ENCODE results near the gene DLX6. TPM values are rescaled to one million over a fixed set of nuclear protein-coding genes. Genes with fewer than 3 reads are reported as not detected.

DLX6 gene
- total and polyA plus RNA-seq, 7 donors: 0.09 to 0.16 (median 0.14) TPM; not detected in 4

GRCh38 chr7:96993980-96994379, 11.4 kb upstream of the DLX6 start:
- intact Hi-C loops (cut with DNase I): no loop called here
- no peak for DNase-seq
- TF ChIP-seq POLR2AphosphoS5 (IDR thresholded peaks at IDR 0.05): no peak
- no peak for TF ChIP-seq EP300 (IDR thresholded peaks at IDR 0.05)
- no peak for TF ChIP-seq POLR2A (IDR thresholded peaks at IDR 0.05)
- TF ChIP-seq CTCF (IDR thresholded peaks at IDR 0.05): no peak
- Histone ChIP-seq H3K4me3 (no peak overlapping the region), H3K27ac (no peak overlapping the region), H3K27me3 (peaks cover 53 to 100% (median 94%) of the 10 kb centered on the region in 3 donors), H3K36me3 (no peaks in the 10 kb centered on the region), H3K4me1 (peaks cover 0 to 22% (median 19%) of the 10 kb centered on the region in 4 donors), H3K9me3 (peaks cover 0 to 3% (median 0%) of the 10 kb centered on the region in 4 donors)
- 25 to 43% methylated on average over 1 of the region's 1 CpG for WGBS, 2 donors

- Histone ChIP-seq H3K9me3 (peaks cover 0 to 3% (median 0%) of the 10 kb centered on the region in 4 donors), H3K27me3 (peaks cover 55 to 100% (median 94%) of the 10 kb centered on the region in 3 donors), H3K27ac (no peak overlapping the region), H3K4me1 (peaks cover 0 to 22% (median 19%) of the 10 kb centered on the region in 4 donors), H3K36me3 (no peaks in the 10 kb centered on the region), H3K4me3 (no peak overlapping the region)
- no peak for TF ChIP-seq CTCF (IDR thresholded peaks at IDR 0.05)
- TF ChIP-seq POLR2AphosphoS5 (IDR thresholded peaks at IDR 0.05): no peak
- TF ChIP-seq POLR2A (IDR thresholded peaks at IDR 0.05): no peak
- TF ChIP-seq EP300 (IDR thresholded peaks at IDR 0.05): no peak
- 7 to 9% methylated on average over 6 of the region's 6 CpGs for WGBS, 2 donors
- no peak for DNase-seq
- intact Hi-C loops (cut with DNase I): no loop called here
Measured at GRCh38 chr7:96995406-96996110, 9.8 kb upstream of the DLX6 start.

- peaks cover 0 to 22% (median 19%) of the 10 kb centered on the region in 4 donors for H3K4me1 ChIP-seq
- no peaks in the 10 kb centered on the region for H3K36me3 ChIP-seq
- no peak overlapping the region for H3K27ac ChIP-seq
- DNase-seq: no peak
- H3K9me3 ChIP-seq: peaks cover 0 to 3% (median 0%) of the 10 kb centered on the region in 4 donors
- 4 to 7% methylated on average over 32 of the region's 32 CpGs for WGBS, 2 donors
- TF ChIP-seq POLR2AphosphoS5 (IDR thresholded peaks at IDR 0.05) (no peak), EP300 (IDR thresholded peaks at IDR 0.05) (no peak), POLR2A (IDR thresholded peaks at IDR 0.05) (no peak), CTCF (IDR thresholded peaks at IDR 0.05) (no peak)
- H3K27me3 ChIP-seq: peaks cover 53 to 100% (median 94%) of the 10 kb centered on the region in 3 donors
- no peak overlapping the region for H3K4me3 ChIP-seq
- intact Hi-C loops (cut with DNase I): no loop called here
Measured at GRCh38 chr7:96996111-96996957, 9.0 kb upstream of the DLX6 start.

- Histone ChIP-seq H3K36me3 (no peaks in the 10 kb centered on the region), H3K4me1 (peaks cover 0 to 22% (median 19%) of the 10 kb centered on the region in 4 donors), H3K4me3 (no peak overlapping the region), H3K27ac (no peak overlapping the region), H3K9me3 (peaks cover 0 to 3% (median 0%) of the 10 kb centered on the region in 4 donors), H3K27me3 (peaks cover 55 to 100% (median 95%) of the 10 kb centered on the region in 3 donors)
- no peak for TF ChIP-seq CTCF (IDR thresholded peaks at IDR 0.05)
- TF ChIP-seq POLR2AphosphoS5 (IDR thresholded peaks at IDR 0.05): no peak
- TF ChIP-seq POLR2A (IDR thresholded peaks at IDR 0.05): no peak
- no peak for TF ChIP-seq EP300 (IDR thresholded peaks at IDR 0.05)
- intact Hi-C loops (cut with DNase I): no loop called here
- DNase-seq: no peak
- WGBS, 2 donors: 11 to 13% methylated on average over 14 of the region's 14 CpGs
Measured at GRCh38 chr7:96996958-96997511, 8.3 kb upstream of the DLX6 start.
